H7 (cell line): ENCODE measurements around the gene C4BPA. TPM values are rescaled to one million over a fixed set of nuclear protein-coding genes. Genes with fewer than 3 reads are reported as not detected.

Experiments
- DNase-seq: peaks from one replicate; pipeline ENCODE4 v3.0.0; 2012
- H3K27me3 ChIP-seq: 2 replicates; pipeline ENCODE4 v1.6.0; 2011; ENCODE audit warnings: mild to moderate bottlenecking, low read length; ENCODE audit not compliant: control insufficient read depth, insufficient read depth
- H3K36me3 ChIP-seq: replicated peaks from 2 replicates; pipeline ENCODE4 v1.5.1; 2011; ENCODE audit warnings: low read length; ENCODE audit not compliant: control insufficient read depth, insufficient read depth
- H3K4me3 ChIP-seq: 2 replicates; pipeline ENCODE4 v1.5.1; 2011; ENCODE audit warnings: low read depth, mild to moderate bottlenecking, control low read depth, low read length, moderate library complexity; ENCODE audit not compliant: insufficient read depth
- total RNA-seq: library from RNA; depleted of rRNA; stranded (reverse); fragments of >200 nt; shearing (Covaris generic); gene quantifications from 2 replicates; pipeline ENCODE4 v1.2.3, GENCODE V29; 2014

Gene C4BPA
- total RNA-seq, 1 experiment from 2014 or later, result not detected

GRCh38 chr1:207124389-207124788, 20.4 kb downstream of the C4BPA start:
- no peaks in the 10 kb centered on the region for H3K27me3 ChIP-seq
- H3K36me3 ChIP-seq, result no peaks in the 10 kb centered on the region
- H3K4me3 ChIP-seq, result no peak overlapping the region
- no peak for DNase-seq

GRCh38 chr1:207128336-207128921, 24.4 kb downstream of the C4BPA start:
- H3K36me3 ChIP-seq, result no peaks in the 10 kb centered on the region
- DNase-seq, result no peak
- no peaks in the 10 kb centered on the region for H3K27me3 ChIP-seq
- no peak overlapping the region for H3K4me3 ChIP-seq

GRCh38 chr1:207129053-207129452, 25.0 kb downstream of the C4BPA start:
- H3K4me3 ChIP-seq, result no peak overlapping the region
- H3K36me3 ChIP-seq, result no peaks in the 10 kb centered on the region
- no peak for DNase-seq
- H3K27me3 ChIP-seq, result no peaks in the 10 kb centered on the region

- H3K36me3 ChIP-seq, result no peaks in the 10 kb centered on the region
- no peaks in the 10 kb centered on the region for H3K27me3 ChIP-seq
- no peak for DNase-seq
- H3K4me3 ChIP-seq, result no peak overlapping the region
Observed at GRCh38 chr1:207130252-207131036, 26.4 kb downstream of the C4BPA start.

GRCh38 chr1:207131163-207131562, 27.1 kb downstream of the C4BPA start:
- DNase-seq, result no peak
- Histone ChIP-seq H3K4me3 (no peak overlapping the region), H3K36me3 (no peaks in the 10 kb centered on the region), H3K27me3 (no peaks in the 10 kb centered on the region)

DNA sequence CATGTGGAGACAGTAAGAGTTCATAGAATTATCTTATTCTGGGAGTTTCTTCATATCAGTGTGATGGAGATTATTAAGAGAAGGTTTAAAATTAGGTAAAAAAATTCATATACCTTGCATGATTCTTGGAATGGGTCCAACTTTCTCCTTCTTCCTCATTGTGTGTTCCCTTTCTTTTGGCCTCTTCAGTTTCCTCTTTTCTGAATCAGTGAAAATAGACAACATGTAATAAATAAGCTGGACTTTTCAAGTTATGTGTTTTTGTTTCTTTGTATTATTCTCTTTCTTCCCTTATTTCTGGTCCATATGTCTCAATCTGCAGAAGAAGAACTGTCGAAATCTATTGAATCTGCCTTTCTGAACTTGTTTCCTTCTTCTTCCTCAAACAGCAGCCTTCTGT, 30.5 kb downstream of the C4BPA start:
- Histone ChIP-seq H3K36me3 (no peaks in the 10 kb centered on the region), H3K4me3 (no peak overlapping the region), H3K27me3 (no peaks in the 10 kb centered on the region)
- no peak for DNase-seq

GRCh38 chr1:207139616-207140015, 35.6 kb downstream of the C4BPA start:
- Histone ChIP-seq H3K27me3 (no peaks in the 10 kb centered on the region), H3K4me3 (no peak overlapping the region), H3K36me3 (no peaks in the 10 kb centered on the region)
- no peak for DNase-seq

- no peak for DNase-seq
- no peaks in the 10 kb centered on the region for H3K27me3 ChIP-seq
- no peaks in the 10 kb centered on the region for H3K36me3 ChIP-seq
- H3K4me3 ChIP-seq, result no peak overlapping the region
Observed at GRCh38 chr1:207140536-207140935, 36.5 kb downstream of the C4BPA start.

DNA sequence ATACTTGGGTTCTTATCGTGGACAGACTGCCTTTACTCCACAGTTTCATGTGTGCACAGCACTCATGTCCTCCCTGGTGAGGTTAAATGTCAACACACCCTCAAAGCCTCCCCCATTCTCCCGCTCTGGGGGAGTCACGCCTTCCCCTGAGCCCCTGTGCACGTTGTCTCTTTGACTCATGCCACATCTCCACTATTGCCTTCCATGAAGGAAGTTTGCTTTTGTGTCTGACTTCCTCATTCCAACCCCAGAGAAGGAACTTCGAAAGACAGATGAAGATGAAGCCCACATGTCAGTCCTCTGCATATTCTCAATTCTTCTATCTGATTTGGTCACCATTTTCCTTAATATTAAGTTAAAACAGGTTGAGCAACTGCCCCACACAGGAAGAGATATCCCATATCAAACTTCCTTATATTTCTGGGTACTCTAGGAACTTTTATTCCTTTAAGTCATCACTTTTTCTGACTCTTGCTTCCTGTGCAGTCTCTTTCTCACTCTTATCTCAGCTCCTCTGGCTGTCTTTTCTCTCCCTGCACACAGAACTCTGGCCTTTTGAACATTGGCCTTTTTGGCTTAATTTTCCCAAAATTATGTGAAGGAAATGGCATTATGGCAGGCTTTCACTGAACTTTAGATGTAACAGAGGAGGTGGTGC, 41.5 kb downstream of the C4BPA start:
- H3K27me3 ChIP-seq, result no peaks in the 10 kb centered on the region
- no peak overlapping the region for H3K4me3 ChIP-seq
- no peaks in the 10 kb centered on the region for H3K36me3 ChIP-seq
- no peak for DNase-seq

GRCh38 chr1:207151920-207152319, 47.9 kb downstream of the C4BPA start:
- H3K4me3 ChIP-seq, result no peak overlapping the region
- no peak for DNase-seq
- H3K27me3 ChIP-seq, result no peaks in the 10 kb centered on the region
- H3K36me3 ChIP-seq, result no peaks in the 10 kb centered on the region

- H3K4me3 ChIP-seq, result no peak overlapping the region
- H3K36me3 ChIP-seq, result no peaks in the 10 kb centered on the region
- DNase-seq, result no peak
- no peaks in the 10 kb centered on the region for H3K27me3 ChIP-seq
Observed at GRCh38 chr1:207152792-207153468, 48.9 kb downstream of the C4BPA start.

DNA sequence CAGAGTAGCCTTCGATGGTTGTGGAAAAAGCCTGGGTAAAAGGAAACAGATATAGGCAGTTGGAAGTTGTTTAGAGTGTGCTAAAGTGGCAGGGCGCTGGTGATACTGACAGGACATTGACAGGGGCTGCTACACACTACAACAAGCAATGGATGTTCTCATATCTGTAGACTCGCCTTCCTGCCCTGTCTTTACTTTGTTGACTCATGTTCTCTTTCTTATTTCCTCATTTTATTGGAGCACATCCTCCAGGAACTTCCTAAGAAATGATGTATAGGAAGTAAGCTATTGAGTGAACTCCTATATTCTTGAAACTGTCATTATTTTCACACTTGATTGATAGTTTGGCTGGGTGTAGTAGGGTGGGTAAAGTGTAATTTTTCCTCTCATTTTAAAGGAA, 51.0 kb downstream of the C4BPA start:
- Histone ChIP-seq H3K36me3 (no peaks in the 10 kb centered on the region), H3K4me3 (no peak overlapping the region), H3K27me3 (no peaks in the 10 kb centered on the region)
- no peak for DNase-seq

- no peak for DNase-seq
- Histone ChIP-seq H3K4me3 (no peak overlapping the region), H3K36me3 (no peaks in the 10 kb centered on the region), H3K27me3 (no peaks in the 10 kb centered on the region)
Observed at GRCh38 chr1:207156095-207156494, 52.1 kb downstream of the C4BPA start.

DNA sequence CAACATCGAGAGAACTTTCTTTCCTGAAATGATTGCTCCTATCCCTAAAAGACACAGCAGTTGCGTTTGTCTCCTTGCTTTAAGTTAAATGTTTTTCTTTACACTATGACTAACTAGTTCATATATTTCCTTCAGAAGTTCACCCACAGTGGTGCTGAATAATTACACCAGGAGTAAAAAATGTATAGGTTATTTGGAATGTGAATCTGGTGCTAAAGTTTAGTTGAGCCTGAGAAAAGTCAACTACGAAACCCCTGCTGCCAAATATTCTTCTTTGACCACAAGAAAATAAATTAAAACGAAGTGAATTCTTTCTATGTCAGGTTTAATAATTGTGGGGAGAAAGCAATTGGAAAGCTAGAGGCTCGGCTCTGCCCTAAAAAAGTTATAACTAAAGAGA, 52.8 kb downstream of the C4BPA start:
- DNase-seq, result no peak
- no peak overlapping the region for H3K4me3 ChIP-seq
- H3K27me3 ChIP-seq, result no peaks in the 10 kb centered on the region
- no peaks in the 10 kb centered on the region for H3K36me3 ChIP-seq

- H3K4me3 ChIP-seq, result no peak overlapping the region
- H3K27me3 ChIP-seq, result no peaks in the 10 kb centered on the region
- no peak for DNase-seq
- no peaks in the 10 kb centered on the region for H3K36me3 ChIP-seq
Observed at GRCh38 chr1:207164086-207164485, 60.1 kb downstream of the C4BPA start.
